Large intestine (tissue), 3 donors: Measurements from ENCODE around the gene EIPR1. TPM values are rescaled to one million over a fixed set of nuclear protein-coding genes. Genes with fewer than 3 reads are reported as not detected.

Experiments
- DNase-seq, 2 donors: peaks; one replicate each; pipeline versions ENCODE4 v3.0.0 to v3.0.0-alpha.2; 2013
- H3K27ac ChIP-seq: one replicate; pipeline ENCODE4 v1.5.1; 2013; ENCODE audit warnings: low read length
- H3K27me3 ChIP-seq: 2 replicates; pipeline ENCODE4 v1.6.1; 2013; ENCODE audit warnings: low read length; ENCODE audit not compliant: control insufficient read depth, insufficient read depth
- H3K36me3 ChIP-seq: 2 replicates; pipeline ENCODE4 v1.6.1; 2013; ENCODE audit warnings: low read length; ENCODE audit not compliant: control insufficient read depth, insufficient read depth
- H3K4me1 ChIP-seq: one replicate; pipeline ENCODE4 v1.6.1; 2013; ENCODE audit warnings: low read length; ENCODE audit not compliant: control insufficient read depth, insufficient read depth
- H3K4me3 ChIP-seq: one replicate; pipeline ENCODE4 v1.5.1; 2013; ENCODE audit warnings: low read length
- H3K9me3 ChIP-seq: one replicate; pipeline ENCODE4 v1.6.1; 2013; ENCODE audit warnings: mild to moderate bottlenecking, low read depth, low read length, moderate library complexity; ENCODE audit not compliant: control insufficient read depth
- WGBS: methylation state at CpG from one replicate; pipeline ENCODE4 v1.1.5; 2013; ENCODE audit warnings: low lambda C conversion rate; ENCODE audit not compliant: insufficient coverage; 5-methylcytosine and 5-hydroxymethylcytosine counted together
- polyA plus RNA-seq: library from polyadenylated mRNA; unstranded; fragments of 120-200 nt; gene quantifications from one replicate; pipeline ENCODE4 v1.2.1, GENCODE V29; 2013

The EIPR1 gene
- polyA plus RNA-seq, 1 donor: 22.5 TPM

GRCh38 chr2:3262437-3263388 lies 114.9 kb downstream of the EIPR1 start:
- Histone ChIP-seq H3K27ac (no peak overlapping the region), H3K9me3 (no peaks in the 10 kb centered on the region), H3K27me3 (no peaks in the 10 kb centered on the region), H3K36me3 (peaks cover under 1% of the 10 kb centered on the region), H3K4me1 (no peaks in the 10 kb centered on the region), H3K4me3 (no peak overlapping the region)
- no peak for DNase-seq
- 100% methylated on average over 2 of the region's 18 CpGs for WGBS

GRCh38 chr2:3261511-3261910 lies 116.1 kb downstream of the EIPR1 start:
- H3K27ac ChIP-seq: no peak overlapping the region
- no peaks in the 10 kb centered on the region for H3K4me1 ChIP-seq
- H3K9me3 ChIP-seq: no peaks in the 10 kb centered on the region
- H3K27me3 ChIP-seq: no peaks in the 10 kb centered on the region
- no peak for DNase-seq
- no peak overlapping the region for H3K4me3 ChIP-seq
- no CpG with 5 or more reads among the region's 8 CpGs for WGBS
- peaks cover 11% of the 10 kb centered on the region for H3K36me3 ChIP-seq

DNA sequence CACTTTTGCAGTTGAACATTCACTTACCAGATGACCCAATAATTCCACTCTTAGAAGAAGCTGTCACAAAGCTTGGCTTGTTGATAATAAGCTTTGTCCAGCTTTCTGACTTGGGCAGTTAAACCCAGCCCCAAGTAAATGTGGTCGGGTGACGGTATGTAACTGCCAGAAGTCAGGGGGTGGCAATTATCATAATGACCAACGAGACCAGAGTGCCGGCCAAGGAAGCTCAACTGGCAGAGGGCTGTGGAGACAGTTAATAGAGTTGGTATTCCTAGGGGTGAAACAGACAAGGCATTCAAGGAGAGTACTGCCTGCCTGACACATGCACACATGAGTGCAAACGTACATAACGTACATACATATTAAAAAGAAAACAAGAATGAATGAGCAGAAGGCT lies 116.7 kb downstream of the EIPR1 start:
- Histone ChIP-seq H3K27ac (no peak overlapping the region), H3K27me3 (no peaks in the 10 kb centered on the region), H3K9me3 (no peaks in the 10 kb centered on the region), H3K4me3 (no peak overlapping the region), H3K36me3 (peaks cover 11% of the 10 kb centered on the region), H3K4me1 (no peaks in the 10 kb centered on the region)
- WGBS: 100% methylated on average over 1 of the region's 6 CpGs
- DNase-seq: no peak

DNA sequence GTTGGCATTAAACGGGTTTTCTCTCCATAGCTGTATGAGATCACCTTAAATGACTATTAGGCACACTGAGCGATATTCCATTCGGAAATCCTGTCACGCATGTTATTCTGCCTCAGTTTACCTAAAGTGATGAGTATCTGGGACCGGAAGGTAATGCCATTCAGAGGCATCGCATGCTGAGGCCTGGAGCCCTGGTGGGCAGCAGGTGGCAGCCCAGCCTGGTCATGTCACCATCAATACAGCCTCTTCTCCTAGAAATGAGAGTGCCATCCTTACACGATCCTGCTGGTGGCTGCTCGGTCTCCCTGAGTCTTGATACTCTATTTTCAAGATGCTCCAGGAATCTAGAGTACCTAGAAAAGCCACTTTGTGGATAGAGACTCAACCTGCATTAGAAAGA lies 119.8 kb downstream of the EIPR1 start:
- H3K27ac ChIP-seq: no peak overlapping the region
- WGBS: no CpG with 5 or more reads among the region's 8 CpGs
- H3K4me1 ChIP-seq: no peaks in the 10 kb centered on the region
- H3K27me3 ChIP-seq: no peaks in the 10 kb centered on the region
- no peaks in the 10 kb centered on the region for H3K9me3 ChIP-seq
- H3K4me3 ChIP-seq: no peak overlapping the region
- H3K36me3 ChIP-seq: peaks cover 14% of the 10 kb centered on the region
- no peak for DNase-seq

- Histone ChIP-seq H3K4me1 (peaks cover 4% of the 10 kb centered on the region), H3K27ac (no peak overlapping the region), H3K36me3 (peaks cover 14% of the 10 kb centered on the region), H3K4me3 (no peak overlapping the region), H3K27me3 (no peaks in the 10 kb centered on the region), H3K9me3 (no peaks in the 10 kb centered on the region)
- WGBS: no CpG with 5 or more reads among the region's 14 CpGs
- no peak for DNase-seq
Measured at GRCh38 chr2:3257166-3257565, 120.5 kb downstream of the EIPR1 start.

DNA sequence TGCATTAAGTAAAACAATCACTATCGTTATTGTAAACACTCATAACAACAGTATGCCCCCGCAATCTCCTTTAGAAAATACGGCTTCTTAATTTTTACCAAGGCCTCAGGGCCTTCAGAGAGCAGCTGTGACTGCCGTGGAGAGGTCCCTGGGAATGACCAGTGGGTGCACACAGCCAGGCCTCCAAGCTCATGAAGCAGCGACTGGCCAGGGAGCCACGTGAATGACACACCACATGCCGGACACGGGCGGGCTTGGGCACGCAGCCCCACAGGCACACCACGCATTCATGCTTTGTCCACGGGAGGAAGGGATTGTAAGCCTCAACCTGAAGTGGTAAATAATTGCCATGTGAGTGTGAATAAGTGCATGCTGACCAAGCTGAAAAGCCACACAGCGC lies 121.0 kb downstream of the EIPR1 start:
- H3K27ac ChIP-seq: no peak overlapping the region
- H3K36me3 ChIP-seq: peaks cover 16% of the 10 kb centered on the region
- no peak overlapping the region for H3K4me3 ChIP-seq
- no peaks in the 10 kb centered on the region for H3K27me3 ChIP-seq
- peaks cover 4% of the 10 kb centered on the region for H3K4me1 ChIP-seq
- no peaks in the 10 kb centered on the region for H3K9me3 ChIP-seq
- no CpG with 5 or more reads among the region's 13 CpGs for WGBS
- DNase-seq: no peak

- Histone ChIP-seq H3K27me3 (no peaks in the 10 kb centered on the region), H3K9me3 (no peaks in the 10 kb centered on the region), H3K4me3 (no peak overlapping the region), H3K27ac (no peak overlapping the region), H3K36me3 (peaks cover 16% of the 10 kb centered on the region), H3K4me1 (peaks cover 4% of the 10 kb centered on the region)
- no peak for DNase-seq
- 100% methylated on average over 2 of the region's 16 CpGs for WGBS
Measured at GRCh38 chr2:3256157-3256556, 121.5 kb downstream of the EIPR1 start.

DNA sequence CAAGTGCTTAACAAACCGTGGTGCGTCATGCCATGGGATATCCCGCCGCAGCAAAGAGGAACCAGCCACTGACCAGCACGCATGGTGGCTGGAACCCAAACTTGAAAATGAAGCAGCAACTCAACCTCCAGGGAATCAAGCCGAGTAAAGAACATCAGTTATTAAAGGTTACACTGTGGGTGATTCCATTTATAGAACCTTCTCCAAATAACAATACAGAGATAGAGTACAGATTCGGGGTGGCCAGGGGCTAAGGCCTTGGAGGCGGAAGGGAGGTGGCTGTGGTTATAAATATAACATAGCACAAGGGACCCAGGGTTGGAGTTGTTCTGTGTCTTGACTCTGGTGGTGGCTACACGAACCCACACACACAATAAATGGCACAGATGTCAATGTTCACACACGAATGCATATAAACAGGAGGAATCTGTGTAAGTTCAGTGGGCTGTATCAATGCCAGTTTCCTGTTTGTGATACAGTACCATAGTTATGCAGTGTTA lies 123.1 kb downstream of the EIPR1 start:
- peaks cover 18% of the 10 kb centered on the region for H3K36me3 ChIP-seq
- no peak for DNase-seq
- 60% methylated on average over 1 of the region's 10 CpGs for WGBS
- H3K9me3 ChIP-seq: peaks cover 10% of the 10 kb centered on the region
- H3K4me3 ChIP-seq: no peak overlapping the region
- H3K27me3 ChIP-seq: no peaks in the 10 kb centered on the region
- H3K27ac ChIP-seq: no peak overlapping the region
- H3K4me1 ChIP-seq: peaks cover 4% of the 10 kb centered on the region

DNA sequence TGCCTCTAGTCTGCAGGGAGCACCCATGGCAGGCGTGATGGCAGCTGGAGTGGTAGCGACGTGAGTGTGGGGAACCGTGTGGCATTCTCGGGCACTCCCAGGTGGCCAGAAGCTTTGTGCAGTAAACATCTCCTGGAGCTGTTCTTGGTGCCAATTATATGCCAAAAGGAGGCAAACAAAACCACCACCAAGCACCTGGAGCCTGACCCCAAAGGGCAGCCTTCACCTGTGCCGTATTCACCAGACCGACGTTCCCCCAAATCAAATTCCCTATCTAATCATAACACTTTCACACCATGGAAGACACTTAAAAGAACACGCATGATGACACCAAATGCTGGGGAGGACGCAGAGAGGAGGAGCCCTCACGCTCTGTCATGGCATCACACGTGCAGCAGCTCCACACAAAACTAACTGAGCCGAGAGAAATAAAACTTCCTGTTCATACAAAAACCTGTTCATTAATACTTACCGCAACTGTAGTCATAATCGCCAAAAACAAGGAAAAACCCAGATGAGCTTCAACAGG lies 123.6 kb downstream of the EIPR1 start:
- Histone ChIP-seq H3K27me3 (no peaks in the 10 kb centered on the region), H3K36me3 (peaks cover 18% of the 10 kb centered on the region), H3K27ac (no peak overlapping the region), H3K9me3 (peaks cover 12% of the 10 kb centered on the region), H3K4me1 (peaks cover 4% of the 10 kb centered on the region), H3K4me3 (no peak overlapping the region)
- no peak for DNase-seq
- WGBS: no CpG with 5 or more reads among the region's 15 CpGs

DNA sequence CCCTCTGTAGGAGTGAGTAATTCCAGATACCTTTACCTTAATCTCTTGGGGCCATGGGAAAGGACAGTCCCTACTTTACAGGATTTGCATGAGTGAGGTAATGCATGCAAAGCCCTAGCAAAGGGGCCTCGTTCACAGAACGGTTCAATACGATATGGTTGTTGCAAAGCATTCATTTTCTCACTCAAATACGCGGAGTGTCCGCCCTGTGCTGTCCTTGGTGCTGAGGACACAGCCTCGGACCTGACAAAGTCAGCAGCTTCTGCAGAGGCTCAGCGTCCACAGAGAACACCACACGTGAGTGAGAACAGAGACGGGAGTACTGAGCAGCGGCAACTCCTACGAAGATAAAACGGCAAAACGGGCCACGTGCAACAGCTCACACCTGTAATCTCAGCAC lies 125.7 kb downstream of the EIPR1 start:
- H3K9me3 ChIP-seq: peaks cover 12% of the 10 kb centered on the region
- no peak overlapping the region for H3K27ac ChIP-seq
- peaks cover 4% of the 10 kb centered on the region for H3K4me1 ChIP-seq
- no CpG with 5 or more reads among the region's 15 CpGs for WGBS
- no peak for DNase-seq
- no peak overlapping the region for H3K4me3 ChIP-seq
- H3K36me3 ChIP-seq: peaks cover 10% of the 10 kb centered on the region
- no peaks in the 10 kb centered on the region for H3K27me3 ChIP-seq
